Activated CD8-positive, alpha-beta T cell treated with anti-CD3 and anti-CD28 coated beads for 36 hours (primary cell): Measurements from ENCODE around the gene HNF1B. TPM values are rescaled to one million over a fixed set of nuclear protein-coding genes. Genes with fewer than 3 reads are reported as not detected.

ENCODE experiments used
- ATAC-seq: fragments of 200-7000 bp; cut with Tn5 transposase; one replicate; pipeline ENCODE4 v1.10.0; 2021; ENCODE audit warnings: mild to moderate bottlenecking, moderate library complexity
- CTCF ChIA-PET: fragments of 350-600 bp; sonication (Branson Sonifier 250); formaldehyde crosslinking; loops from one replicate; lab custom pipeline; 2021; ENCODE audit warnings: antibody characterized with exemption; lab: Charles Lee
- POLR2A ChIA-PET: fragments of 350-600 bp; sonication (Branson Sonifier 250); formaldehyde crosslinking; loops from one replicate; lab custom pipeline; 2021; ENCODE audit warnings: antibody characterized with exemption; lab: Charles Lee
- DNase-seq: peaks from one replicate; pipeline ENCODE4 v3.0.0-alpha.2; 2020
- H3K27ac Mint-ChIP-seq: one replicate; pipeline ENCODE4 v1.8.0; 2021; ENCODE audit warnings: mild to moderate bottlenecking, mixed read lengths
- H3K27me3 Mint-ChIP-seq: one replicate; pipeline ENCODE4 v1.8.0; 2021; ENCODE audit warnings: mixed read lengths
- H3K36me3 Mint-ChIP-seq: one replicate; pipeline ENCODE4 v1.8.0; 2021; ENCODE audit warnings: low read depth, mixed read lengths
- H3K4me1 Mint-ChIP-seq: one replicate; pipeline ENCODE4 v1.8.0; 2021; ENCODE audit warnings: low read depth, mixed read lengths
- H3K4me3 Mint-ChIP-seq: one replicate; pipeline ENCODE4 v1.8.0; 2021; ENCODE audit warnings: mild to moderate bottlenecking, moderate library complexity, mixed read lengths
- H3K9me3 Mint-ChIP-seq: one replicate; pipeline ENCODE4 v1.8.0; 2021; ENCODE audit warnings: mixed read lengths
- CTCF ChIP-seq: fragments of 200-600 bp; IDR thresholded peaks from one replicate; pipeline ENCODE4 v1.8.0; 2022; ENCODE audit warnings: antibody characterized with exemption, mild to moderate bottlenecking
- intact Hi-C: fragments of 100-400 bp; cut with micrococcal nuclease; formaldehyde crosslinking; loops from one replicate; pipeline ENCODE4 v1.10.0; 2022
- total RNA-seq, 2 experiments: library from RNA; stranded (reverse); gene quantifications; one replicate each; pipeline ENCODE4 v1.2.3, GENCODE V29; 2021

Gene HNF1B
- total RNA-seq, 2 experiments from 2014 or later = 0.59 to 0.60 TPM

GRCh38 chr17:37725021-37725595 is 19.8 kb downstream of the HNF1B start:
- DNase-seq (no peak), ATAC-seq (no peak)
- H3K27ac Mint-ChIP-seq = no peak overlapping the region
- H3K27me3 Mint-ChIP-seq = peaks cover 2% of the 10 kb centered on the region
- ChIA-PET CTCF (interaction anchor here (1.1 kb wide), 1 partner anchor 67 kb away, joined by 3 read pairs; no protein-coding TSS in a partner anchor), POLR2A (interaction anchor here (1.1 kb wide), 1 partner anchor 9 kb away, joined by 4 read pairs; no protein-coding TSS in a partner anchor)
- no peaks in the 10 kb centered on the region for H3K36me3 Mint-ChIP-seq
- H3K4me1 Mint-ChIP-seq = peaks cover 1% of the 10 kb centered on the region
- no peak for TF ChIP-seq CTCF
- H3K4me3 Mint-ChIP-seq = no peak overlapping the region
- no peaks in the 10 kb centered on the region for H3K9me3 Mint-ChIP-seq
- intact Hi-C loops = no loop called here

GRCh38 chr17:37720989-37721388 is 23.9 kb downstream of the HNF1B start:
- CTCF ChIA-PET = no interaction called here
- peaks cover 2% of the 10 kb centered on the region for H3K27me3 Mint-ChIP-seq

GRCh38 chr17:37719866-37720265 is 25.0 kb downstream of the HNF1B start:
- intact Hi-C loops = no loop called here
- POLR2A ChIA-PET = no interaction called here
- H3K4me1 Mint-ChIP-seq = peaks cover 17% of the 10 kb centered on the region
- no peaks in the 10 kb centered on the region for H3K36me3 Mint-ChIP-seq
- H3K9me3 Mint-ChIP-seq = peaks cover 2% of the 10 kb centered on the region
- no peak for TF ChIP-seq CTCF
- H3K4me3 Mint-ChIP-seq = no peak overlapping the region
- ATAC-seq (no peak), DNase-seq (no peak)
- peaks cover 6% of the 10 kb centered on the region for H3K27me3 Mint-ChIP-seq
- no peak overlapping the region for H3K27ac Mint-ChIP-seq
- CTCF ChIA-PET = interaction anchor here (1.4 kb wide), 1 partner anchor 72 kb away, joined by 3 read pairs; no protein-coding TSS in a partner anchor

More at GRCh38 chr17:37720989-37721388, 23.9 kb downstream of the HNF1B start:
- TF ChIP-seq CTCF = no peak
- ATAC-seq (no peak), DNase-seq (no peak)
- H3K27ac Mint-ChIP-seq = no peak overlapping the region
- H3K4me3 Mint-ChIP-seq = no peak overlapping the region
- intact Hi-C loops = no loop called here
- POLR2A ChIA-PET = no interaction called here
- peaks cover 17% of the 10 kb centered on the region for H3K4me1 Mint-ChIP-seq
- H3K9me3 Mint-ChIP-seq = peaks cover 2% of the 10 kb centered on the region
- no peaks in the 10 kb centered on the region for H3K36me3 Mint-ChIP-seq

- no peak for DNase-seq
- intact Hi-C loops = no loop called here
- H3K27me3 Mint-ChIP-seq = peaks cover 9% of the 10 kb centered on the region
- POLR2A ChIA-PET = interaction anchor here (0.6 to 1.0 kb wide), 2 partner anchors 15 to 627 kb away, joined by 3 read pairs; no protein-coding TSS in a partner anchor
- H3K36me3 Mint-ChIP-seq = no peaks in the 10 kb centered on the region
- no peak overlapping the region for H3K4me3 Mint-ChIP-seq
- no peak for TF ChIP-seq CTCF
- H3K27ac Mint-ChIP-seq = peak overlapping the region; percentile 55
- CTCF ChIA-PET = interaction anchor here (0.9 to 1.2 kb wide), 3 partner anchors 17 to 98 kb away, joined by 3 to 4 read pairs (median 4); no protein-coding TSS in a partner anchor
- no peak for ATAC-seq
- peaks cover 2% of the 10 kb centered on the region for H3K9me3 Mint-ChIP-seq
- H3K4me1 Mint-ChIP-seq = peaks cover 17% of the 10 kb centered on the region
These were observed 26.4 kb downstream of the HNF1B start for GRCh38 chr17:37718324-37719048.
